Measurements from ENCODE around the gene RELB. TPM values are rescaled to one million over a fixed set of nuclear protein-coding genes. Genes with fewer than 3 reads are reported as not detected.

Gene RELB
- polyA plus RNA-seq, 4 donors: 4.0 to 7.4 (median 6.8) TPM

DNA sequence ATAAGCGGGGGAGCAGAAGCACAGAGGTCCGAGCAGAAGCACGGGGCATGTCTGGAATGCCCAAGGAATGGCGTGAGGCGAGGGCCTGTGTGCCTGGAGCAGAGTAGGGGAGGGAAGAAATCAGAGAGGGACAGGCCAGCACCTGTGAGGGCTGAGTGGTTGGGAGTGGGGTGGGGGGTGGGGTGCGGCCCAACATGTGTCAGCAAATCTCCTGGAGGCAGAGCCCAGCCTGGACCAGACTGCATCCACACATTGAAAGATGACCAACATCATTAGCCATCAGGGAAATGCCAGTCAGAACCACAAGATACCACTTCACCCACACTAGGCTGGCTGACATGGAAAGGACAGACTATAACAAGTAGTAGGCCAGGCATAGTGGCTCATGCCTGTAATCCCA, 48.8 kb downstream of the RELB start:
- DNase-seq (ENCODE audit: low read depth in 4 of 4, low spot score in 2 of 4): no peak

DNA sequence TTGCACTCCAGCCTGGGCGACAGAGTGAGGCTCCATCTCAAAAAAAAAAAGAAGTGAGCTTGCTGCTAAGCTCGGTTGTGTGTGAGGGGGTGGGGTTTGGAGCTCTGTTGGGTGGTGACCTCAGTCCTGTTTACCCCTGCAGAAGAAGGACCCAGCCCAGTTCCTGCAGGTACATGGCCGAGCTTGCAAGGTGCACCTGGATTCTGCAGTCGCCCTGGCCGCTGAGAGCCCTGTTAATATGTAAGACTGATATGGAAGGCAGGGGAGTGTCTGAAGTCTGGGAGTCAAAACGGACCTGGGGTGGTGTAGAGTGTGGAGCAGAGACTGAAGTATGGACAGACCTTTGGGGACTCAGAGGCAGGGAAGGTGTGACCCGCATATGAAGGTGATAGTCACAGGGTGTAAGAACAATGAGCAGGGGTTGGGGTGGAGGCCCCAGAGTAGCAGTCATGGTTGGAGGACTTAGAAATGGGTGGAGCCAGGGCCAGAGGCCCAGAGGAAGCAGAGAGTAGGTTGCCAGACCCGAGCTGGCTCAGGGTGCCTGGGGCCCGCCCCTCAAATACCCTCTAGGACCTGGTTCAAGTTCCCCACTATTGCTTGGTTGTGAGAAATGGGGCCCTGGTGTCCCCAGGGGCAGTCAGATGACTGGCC, 50.8 kb downstream of the RELB start:
- DNase-seq (ENCODE audit: low read depth in 4 of 4, low spot score in 2 of 4): no peak

DNA sequence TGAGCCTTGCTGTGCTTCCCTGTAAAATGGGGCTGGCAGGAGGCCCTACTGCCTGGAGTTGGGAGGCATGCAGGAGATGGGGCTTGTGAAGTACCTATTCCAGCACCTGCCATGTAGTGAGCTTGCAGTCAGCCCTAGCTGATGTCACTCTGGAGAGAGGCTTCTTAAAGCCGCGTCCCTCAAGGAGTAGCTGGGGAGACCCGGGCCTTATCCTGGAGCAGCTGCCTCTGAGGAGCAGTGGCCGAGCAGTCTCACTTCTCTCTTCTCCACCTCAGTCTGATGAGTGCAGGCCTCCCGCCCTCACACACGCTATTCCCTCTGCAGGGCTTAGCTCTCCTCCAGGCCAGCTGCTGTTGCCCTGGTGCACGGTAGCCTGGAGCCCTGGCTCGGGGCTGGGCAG, 55.6 kb downstream of the RELB start:
- DNase-seq (ENCODE audit: low read depth in 4 of 4, low spot score in 2 of 4): no peak

DNA sequence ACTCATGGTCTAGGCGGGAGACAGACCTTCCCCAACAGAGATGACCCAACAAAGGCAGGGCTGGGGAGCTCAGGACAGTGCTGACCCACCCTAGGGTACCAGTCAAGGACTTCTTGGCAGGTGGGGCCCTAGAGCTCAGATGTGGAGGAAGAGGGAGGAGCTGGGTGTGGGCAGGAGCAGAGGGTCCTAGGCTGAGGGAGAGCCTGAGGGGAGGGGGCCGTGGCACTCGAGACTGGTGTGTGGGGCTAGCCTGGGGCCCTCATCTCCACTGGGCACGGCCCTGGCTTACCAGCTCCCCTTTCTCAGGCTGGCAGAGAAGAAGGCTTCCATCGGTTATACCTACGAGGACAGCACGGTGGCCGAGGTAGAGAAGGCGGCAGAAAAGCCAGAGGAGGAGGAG, 56.2 kb downstream of the RELB start:
- DNase-seq (ENCODE audit: low read depth in 4 of 4, low spot score in 2 of 4): no peak

DNA sequence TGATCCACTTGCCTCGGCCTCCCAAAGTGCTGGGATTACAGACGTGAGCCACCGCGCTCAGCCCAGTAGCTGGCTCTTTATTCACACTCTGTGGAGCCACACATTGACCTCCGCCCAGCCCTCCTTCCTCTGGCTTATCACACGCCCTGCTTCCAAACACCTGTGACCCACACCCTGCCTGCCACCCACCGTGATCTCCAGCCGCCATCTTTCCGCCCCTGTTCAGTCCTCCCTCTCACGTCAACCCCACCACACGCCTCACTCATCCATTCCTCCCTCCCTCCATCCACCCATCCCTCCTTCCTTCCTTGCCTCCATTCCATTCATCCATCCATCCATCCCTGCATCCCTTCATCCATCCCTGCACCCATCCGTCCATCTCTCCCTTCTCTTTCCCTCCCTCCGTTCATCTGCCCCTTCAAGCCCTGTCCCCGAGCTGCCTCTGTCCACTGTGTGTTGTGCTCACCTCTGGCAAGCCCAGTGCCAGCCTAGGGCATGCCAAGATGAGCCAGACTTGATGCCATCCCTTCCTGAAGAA, 57.4 kb downstream of the RELB start:
- no peak for DNase-seq (ENCODE audit: low read depth in 4 of 4, low spot score in 2 of 4)

DNA sequence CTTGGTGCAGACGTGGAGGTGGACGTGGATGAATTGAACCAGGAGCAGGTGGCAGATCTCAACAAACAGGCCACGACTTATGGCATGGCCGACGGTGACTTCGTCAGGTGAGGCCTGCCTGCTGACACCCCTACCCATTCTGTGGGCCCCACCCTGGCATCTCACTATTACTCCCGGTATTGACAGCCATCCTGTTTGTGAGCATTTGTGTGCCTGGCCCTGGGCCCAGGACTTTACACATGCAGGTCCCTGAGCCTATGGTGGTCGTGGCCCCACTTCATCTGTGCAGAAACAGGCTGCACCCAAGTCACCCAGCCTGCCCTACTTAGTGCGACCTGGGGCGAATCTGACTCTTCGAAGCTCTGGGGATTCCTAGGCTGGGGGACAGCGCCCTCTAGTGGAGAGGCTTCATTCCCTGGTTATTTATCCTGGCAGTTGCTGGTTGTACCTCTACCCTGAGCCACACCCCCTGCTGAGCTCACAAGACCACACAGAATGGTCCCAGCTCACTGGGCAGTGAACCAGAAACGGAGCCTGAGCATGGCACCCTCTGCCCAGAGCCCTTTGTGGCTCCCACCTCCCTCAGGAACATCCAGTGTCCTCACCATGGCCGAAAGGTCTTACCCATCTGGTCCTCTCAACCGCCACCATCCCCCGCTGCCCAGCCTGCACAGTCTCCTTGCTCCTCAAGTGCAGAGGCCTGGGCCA, 58.1 kb downstream of the RELB start:
- DNase-seq (ENCODE audit: low read depth in 4 of 4, low spot score in 2 of 4): no peak

DNA sequence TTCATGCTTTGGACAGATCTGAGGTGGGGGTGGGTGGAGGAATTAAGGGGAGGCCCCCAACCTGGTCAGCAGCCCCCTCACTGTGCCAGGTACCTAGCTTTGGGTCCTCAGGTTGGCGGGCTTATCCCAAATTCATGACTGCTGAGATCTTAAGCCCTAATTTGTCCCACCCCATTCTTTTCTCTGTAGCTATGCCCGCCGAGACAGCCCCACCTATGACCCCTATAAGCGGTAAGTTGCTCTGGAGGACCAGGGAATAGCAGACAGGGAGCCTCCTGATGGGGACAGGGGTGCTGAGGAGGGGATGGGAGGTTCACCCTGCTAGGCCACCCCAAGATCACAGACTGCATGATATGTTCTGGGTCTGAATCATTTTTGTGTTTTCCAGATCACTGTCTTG, 60.7 kb downstream of the RELB start:
- no peak for DNase-seq (ENCODE audit: low read depth in 4 of 4, low spot score in 2 of 4)

DNA sequence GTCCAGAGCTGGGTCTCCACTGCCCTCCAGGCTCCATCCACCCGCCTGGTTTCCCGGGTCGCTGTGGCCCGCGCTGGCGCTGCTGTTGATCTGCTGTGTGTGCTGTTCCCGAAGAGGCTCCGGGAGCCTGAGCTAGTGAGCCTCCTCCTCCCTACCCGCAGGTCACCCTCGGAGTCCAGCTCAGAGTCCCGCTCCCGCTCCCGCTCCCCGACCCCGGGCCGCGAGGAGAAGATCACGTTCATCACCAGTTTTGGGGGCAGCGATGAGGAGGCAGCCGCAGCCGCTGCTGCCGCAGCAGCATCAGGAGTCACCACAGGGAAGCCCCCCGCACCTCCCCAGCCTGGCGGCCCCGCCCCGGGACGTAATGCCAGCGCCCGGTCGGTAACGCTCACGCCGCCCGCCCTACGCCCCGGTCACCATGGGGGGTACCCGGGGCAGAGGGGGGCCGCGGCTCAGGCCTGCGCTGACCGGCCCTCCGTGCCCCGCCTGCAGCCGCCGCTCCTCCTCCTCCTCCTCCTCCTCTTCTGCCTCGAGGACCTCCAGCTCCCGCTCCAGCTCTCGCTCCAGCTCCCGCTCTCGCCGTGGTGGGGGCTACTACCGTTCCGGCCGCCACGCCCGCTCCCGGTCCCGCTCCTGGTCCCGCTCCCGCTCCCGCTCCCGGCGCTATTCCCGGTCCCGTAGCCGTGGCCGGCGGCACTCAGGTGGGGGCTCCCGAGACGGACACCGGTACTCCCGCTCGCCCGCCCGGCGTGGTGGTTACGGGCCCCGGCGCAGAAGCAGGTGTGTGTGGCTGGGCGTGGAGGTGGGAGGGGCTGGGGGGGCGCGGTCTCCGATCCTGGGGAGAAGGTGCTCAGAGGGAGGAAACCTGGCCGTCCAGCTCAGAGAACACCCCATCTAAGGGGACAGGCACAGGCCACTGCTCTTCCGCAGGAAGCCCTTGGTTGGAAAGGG, 62.9 kb downstream of the RELB start:
- no peak for DNase-seq (ENCODE audit: low read depth in 4 of 4, low spot score in 2 of 4)

DNA sequence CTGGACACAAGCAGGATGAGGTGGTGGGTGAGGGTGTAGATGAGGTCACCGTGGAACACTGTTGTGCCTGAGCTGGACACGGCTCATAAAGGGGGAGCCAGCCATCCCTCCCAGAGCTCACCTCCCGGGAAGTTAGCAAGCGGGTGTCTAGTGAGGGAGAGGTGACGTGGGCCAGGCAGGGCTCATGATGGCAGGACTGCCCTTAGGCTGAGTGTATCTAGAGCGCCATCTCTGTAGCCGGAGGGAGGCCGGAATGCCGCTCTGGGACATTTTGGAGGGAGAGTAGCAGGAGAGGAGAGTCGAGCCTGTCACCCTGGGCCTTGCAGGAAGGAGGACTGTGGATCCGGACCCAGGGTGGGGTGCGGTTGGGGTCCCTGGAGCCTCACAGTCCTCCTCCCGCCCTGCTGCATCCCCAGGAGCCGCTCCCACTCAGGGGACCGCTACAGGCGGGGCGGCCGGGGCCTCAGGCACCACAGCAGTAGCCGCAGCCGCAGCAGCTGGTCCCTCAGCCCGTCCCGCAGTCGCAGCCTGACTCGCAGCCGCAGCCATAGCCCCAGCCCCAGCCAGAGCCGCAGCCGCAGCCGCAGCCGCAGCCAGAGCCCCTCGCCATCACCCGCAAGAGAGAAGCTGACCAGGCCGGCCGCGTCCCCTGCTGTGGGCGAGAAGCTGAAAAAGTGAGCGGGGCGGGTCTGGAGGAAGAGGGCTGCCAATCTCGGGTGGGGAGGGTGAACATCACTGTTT, 65.8 kb downstream of the RELB start:
- no peak for DNase-seq (ENCODE audit: low read depth in 4 of 4, low spot score in 2 of 4)

DNA sequence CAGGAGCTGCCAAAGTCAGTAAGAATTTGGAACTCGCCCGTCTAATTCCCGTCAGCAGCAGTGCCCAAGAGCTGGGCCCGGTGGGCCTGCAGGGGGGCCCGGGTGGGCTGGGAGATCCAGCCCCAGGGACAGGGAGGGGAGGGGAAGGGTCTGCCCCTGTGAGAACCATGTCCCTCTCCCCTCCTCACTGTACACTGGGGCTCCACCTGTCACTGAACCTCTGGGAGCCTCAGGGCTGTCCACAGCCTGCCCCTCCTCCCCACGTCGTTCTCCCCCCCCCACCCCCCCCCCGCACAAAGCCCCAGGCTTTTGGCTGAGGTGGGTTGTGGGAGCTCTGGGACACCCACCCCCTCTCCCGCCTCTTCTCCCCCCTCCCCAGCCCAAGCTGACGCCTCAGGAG, 66.8 kb downstream of the RELB start:
- DNase-seq (ENCODE audit: low read depth in 4 of 4, low spot score in 2 of 4): no peak

DNA sequence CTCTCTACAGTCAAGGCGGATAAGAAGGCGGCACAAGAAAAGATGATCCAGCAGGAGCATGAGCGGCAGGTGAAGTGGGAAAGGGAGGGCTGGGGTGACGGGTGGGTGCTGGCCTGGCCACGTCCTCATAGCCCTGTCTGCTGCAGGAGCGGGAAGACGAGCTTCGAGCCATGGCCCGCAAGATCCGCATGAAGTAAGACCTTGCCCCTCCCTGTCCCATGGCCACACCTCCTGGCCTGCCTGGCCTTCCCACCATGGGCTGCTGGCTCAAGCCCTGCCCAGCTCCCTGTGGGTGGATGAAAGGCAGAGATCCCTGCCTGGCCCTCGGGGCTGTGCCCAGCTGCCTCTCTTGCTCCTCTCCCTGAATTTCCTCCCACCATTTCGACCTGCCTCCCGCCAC, 67.8 kb downstream of the RELB start:
- DNase-seq (ENCODE audit: low read depth in 4 of 4, low spot score in 2 of 4): no peak

DNA sequence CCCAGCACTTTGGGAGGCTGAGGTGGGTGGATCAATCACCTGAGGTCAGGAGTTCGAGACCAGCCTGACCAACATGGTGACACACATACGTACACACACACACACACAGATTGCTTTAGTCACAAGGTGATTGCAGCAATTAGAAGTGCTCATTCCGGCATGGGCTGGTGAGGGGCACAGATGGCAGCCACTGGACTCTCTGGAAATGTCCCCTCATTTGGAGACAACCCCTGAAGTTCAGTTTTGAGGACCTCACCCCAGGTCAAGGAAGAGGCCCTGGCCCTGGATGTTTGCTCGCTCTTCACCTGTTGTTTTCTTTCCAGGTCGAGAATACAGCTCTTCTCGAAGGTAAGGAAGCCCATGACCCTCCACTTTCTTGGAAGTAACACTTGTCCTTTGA, 69.0 kb downstream of the RELB start:
- no peak for DNase-seq (ENCODE audit: low read depth in 4 of 4, low spot score in 2 of 4)

DNA sequence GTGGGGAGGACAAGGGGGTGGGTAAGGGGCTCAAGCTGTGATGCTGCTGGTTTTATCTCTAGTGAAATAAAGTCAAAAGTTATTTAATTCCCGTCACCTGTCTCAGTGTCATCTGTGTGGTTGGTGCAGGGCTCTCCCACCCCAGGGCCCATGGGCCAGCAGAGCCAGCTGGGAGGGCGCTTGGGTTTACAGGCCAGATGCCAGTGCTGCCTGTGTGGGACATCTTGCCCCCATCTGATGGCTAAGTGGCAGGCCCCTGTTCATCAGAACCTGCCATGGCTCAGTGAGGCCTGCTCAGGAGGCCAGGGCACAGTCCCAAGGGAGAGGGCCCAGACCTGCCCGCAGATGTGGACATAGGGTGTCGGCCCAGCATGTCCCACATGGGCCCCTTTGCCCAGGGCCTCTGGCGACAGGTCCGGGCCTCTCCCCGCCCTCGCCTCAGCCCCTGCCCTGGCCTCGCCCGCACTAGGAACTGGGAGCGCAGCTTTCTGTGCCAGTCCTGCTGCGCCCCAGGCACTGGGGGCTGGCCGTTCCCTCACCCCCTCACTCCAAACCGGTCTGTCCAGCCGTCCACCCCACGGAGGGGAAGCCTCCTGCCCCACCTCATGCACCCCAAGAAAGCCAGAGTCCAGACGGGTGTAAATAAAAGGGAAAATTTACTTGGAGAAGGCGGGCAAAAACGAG, 69.7 kb downstream of the RELB start:
- DNase-seq (ENCODE audit: low read depth in 4 of 4, low spot score in 2 of 4): no peak

DNA sequence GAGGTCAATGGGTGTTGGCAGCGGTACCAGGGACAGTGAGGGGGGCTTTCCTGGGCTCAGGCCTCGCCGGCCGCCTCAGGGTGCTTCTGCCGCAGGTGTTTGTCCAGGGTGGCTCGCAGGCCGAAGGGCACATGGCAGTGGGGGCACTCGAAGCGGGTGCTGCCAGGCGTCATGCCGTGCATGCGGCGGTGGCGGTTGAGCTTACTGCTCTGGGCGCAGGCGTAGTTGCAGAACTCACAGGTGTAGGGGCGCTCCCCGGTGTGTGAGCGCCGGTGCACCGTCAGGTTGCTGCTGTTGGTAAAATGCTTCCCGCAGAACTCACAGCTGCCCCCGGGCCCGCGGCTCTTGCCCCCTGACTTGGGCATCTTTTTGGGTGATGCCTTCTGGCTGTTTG, 70.3 kb downstream of the RELB start:
- no peak for DNase-seq (ENCODE audit: low read depth in 4 of 4, low spot score in 2 of 4)

DNA sequence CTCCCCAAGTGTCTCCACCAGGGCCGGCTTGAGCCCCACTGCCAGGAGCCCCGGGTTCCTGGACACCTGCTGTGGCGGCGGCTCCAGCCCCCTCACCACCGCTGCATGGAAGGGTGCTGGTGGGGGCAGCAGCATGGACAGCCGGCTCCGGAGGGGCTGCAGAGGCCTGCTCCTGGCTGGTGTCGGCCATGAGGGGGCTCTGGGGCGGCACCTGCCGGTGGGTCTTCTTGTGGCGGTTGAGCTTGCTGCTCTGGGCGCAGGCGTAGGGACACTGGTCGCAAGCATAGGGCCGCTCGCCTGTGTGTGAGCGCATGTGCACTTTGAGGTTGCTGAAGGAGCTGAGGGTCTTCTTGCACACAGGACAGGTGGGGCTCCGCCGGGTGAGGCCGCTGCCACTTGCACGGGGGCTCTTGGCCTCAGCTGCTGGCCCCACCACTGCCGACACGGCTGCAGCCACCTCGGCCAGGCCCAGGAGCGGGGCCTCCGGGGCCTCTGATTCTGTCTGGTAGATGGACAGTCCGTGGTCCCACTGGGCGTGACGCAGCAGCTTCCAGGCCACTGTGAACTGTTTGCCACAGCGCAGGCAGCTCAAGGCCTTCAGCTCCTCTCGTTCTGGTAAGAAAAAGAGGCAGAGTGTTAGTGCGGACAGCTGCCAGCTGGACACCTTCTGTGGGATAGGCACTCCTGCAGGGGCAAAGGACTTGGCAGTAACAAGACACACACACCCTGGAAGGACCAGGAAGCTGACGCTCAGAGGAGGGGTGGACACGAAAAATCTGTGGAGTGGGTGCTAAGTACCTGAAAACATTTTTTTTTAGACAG, 70.9 kb downstream of the RELB start:
- no peak for DNase-seq (ENCODE audit: low read depth in 4 of 4, low spot score in 2 of 4)

DNA sequence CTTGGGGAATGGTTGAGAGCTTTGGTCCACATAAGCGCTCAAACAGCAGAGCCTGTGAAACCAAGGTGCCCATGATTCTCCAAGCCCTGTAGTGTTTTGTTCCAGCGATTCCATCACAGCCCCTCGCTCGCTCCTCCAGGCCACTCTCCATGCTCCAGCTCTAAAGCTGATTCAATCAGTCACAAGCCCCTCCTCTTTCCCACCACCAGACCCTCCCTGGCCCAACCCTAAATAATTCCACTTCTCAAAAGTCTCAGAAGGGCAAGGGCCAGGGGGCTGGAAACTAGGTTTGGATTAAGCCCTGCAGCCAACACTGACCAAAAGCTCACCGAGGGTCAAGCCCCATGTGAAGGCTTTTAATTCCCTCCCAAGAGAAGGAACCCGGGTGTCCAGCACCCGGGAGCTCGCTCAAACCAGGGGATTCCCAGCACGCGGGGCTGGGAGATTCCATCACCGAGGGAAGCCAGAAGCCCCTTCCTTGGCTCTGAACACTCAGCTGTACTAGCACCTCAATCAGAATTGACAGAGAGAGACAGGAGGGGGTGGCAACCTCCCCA, 73.6 kb downstream of the RELB start:
- DNase-seq (ENCODE audit: low read depth in 4 of 4, low spot score in 2 of 4): no peak

DNA sequence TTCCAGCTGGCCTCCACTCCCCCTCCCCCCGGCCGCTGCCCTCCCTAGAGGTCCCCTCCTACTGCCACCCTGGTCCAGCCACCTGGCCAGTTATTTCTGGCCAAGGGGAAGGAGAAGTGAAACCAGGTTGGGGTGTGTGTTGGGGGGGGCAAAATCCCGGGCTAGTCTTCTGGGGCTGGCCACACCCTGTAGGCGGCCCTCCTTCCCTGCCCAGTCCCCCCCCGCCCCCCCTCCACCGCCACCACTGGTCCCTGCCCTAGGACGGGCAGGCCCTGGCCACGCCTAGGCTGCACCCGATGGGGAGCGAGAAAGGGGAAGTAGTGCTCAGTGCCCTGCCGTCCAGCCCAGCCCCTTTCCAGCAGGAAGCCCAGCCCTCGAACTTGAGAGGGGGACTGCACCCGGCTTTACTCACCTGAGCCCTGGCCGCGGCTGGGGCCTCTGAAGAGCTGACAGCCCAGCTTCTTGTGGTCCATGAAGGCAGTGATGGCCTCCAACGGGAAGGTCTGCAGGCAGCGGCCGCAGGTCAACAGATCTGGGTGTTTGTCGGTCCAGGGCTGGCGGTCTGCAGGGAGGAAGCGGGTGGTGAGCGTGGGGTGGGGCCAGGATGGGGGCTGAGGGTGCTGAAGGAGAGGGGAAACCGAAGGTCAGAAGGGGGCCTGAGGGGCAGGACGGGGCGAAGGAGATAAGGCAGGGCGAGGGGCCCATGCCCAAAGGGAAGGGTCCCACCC, 74.2 kb downstream of the RELB start:
- no peak for DNase-seq (ENCODE audit: low read depth in 4 of 4, low spot score in 2 of 4)
